ENCODE measurements around the gene RAC3.

DNA sequence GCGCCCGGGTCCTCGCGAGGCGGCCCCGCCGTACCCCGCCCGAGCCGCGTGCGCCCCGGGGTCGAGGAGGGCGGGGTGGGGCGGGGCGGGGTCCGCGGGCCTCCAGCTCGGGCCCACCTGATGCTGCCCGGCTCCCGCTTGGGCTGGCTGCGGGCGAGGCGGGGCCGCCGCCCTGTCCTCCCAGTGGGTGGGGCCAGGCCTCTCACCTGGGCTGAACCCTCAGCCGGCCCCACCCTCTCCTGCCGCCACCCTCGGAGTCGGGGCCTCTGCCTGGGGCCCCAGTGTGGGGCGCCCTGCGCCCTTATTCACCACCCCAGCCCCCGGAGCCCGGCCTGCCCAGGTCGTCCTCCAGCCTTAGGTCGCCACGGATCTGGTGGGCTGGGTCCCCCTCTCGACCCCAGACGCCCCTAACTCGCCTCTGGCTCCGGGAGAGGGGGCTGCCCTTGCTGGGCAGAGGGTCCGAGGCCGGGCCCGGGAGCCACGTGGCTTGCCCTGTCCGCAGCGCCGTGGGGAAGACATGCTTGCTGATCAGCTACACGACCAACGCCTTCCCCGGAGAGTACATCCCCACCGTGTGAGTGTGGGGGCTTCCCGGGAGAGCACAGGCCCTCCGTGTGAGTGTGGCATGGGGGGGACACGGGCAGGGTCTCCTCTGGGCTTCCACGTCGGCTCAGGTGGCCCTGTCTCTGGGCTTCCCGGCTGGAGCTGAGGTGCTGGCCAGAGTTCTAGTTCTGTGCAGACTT is 578 bp downstream of the RAC3 start:
- TF ChIP-seq, protein P1, sequence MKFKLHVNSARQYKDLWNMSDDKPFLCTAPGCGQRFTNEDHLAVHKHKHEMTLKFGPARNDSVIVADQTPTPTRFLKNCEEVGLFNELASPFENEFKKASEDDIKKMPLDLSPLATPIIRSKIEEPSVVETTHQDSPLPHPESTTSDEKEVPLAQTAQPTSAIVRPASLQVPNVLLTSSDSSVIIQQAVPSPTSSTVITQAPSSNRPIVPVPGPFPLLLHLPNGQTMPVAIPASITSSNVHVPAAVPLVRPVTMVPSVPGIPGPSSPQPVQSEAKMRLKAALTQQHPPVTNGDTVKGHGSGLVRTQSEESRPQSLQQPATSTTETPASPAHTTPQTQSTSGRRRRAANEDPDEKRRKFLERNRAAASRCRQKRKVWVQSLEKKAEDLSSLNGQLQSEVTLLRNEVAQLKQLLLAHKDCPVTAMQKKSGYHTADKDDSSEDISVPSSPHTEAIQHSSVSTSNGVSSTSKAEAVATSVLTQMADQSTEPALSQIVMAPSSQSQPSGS (CRISPR knock-in tag; IDR thresholded peaks at IDR 0.05), result no peak
- no peak for TF ChIP-seq GATA2 (CRISPR knock-in tag; IDR thresholded peaks at IDR 0.05)
- TF ChIP-seq, protein P2, sequence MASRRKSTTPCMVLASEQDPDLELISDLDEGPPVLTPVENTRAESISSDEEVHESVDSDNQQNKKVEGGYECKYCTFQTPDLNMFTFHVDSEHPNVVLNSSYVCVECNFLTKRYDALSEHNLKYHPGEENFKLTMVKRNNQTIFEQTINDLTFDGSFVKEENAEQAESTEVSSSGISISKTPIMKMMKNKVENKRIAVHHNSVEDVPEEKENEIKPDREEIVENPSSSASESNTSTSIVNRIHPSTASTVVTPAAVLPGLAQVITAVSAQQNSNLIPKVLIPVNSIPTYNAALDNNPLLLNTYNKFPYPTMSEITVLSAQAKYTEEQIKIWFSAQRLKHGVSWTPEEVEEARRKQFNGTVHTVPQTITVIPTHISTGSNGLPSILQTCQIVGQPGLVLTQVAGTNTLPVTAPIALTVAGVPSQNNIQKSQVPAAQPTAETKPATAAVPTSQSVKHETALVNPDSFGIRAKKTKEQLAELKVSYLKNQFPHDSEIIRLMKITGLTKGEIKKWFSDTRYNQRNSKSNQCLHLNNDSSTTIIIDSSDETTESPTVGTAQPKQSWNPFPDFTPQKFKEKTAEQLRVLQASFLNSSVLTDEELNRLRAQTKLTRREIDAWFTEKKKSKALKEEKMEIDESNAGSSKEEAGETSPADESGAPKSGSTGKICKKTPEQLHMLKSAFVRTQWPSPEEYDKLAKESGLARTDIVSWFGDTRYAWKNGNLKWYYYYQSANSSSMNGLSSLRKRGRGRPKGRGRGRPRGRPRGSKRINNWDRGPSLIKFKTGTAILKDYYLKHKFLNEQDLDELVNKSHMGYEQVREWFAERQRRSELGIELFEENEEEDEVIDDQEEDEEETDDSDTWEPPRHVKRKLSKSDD (conservative IDR thresholded peaks at IDR 0.05; ENCODE audit: low read length), result no peak
- TF ChIP-seq PCBP1 (IDR thresholded peaks at IDR 0.05; ENCODE audit: low read depth, low read length, poor library complexity, severe bottlenecking), result peak; percentile 53
- no peak for TF ChIP-seq SLC30A9 (CRISPR knock-in tag; IDR thresholded peaks at IDR 0.05)
- TF ChIP-seq CEBPB (tag; IDR thresholded peaks at IDR 0.05), result no peak
- TF ChIP-seq POLR2A (conservative IDR thresholded peaks at IDR 0.05), result peak; percentile 74
- peak; percentile 93 for TF ChIP-seq EP400 (IDR thresholded peaks at IDR 0.05)
- TF ChIP-seq, protein P3, sequence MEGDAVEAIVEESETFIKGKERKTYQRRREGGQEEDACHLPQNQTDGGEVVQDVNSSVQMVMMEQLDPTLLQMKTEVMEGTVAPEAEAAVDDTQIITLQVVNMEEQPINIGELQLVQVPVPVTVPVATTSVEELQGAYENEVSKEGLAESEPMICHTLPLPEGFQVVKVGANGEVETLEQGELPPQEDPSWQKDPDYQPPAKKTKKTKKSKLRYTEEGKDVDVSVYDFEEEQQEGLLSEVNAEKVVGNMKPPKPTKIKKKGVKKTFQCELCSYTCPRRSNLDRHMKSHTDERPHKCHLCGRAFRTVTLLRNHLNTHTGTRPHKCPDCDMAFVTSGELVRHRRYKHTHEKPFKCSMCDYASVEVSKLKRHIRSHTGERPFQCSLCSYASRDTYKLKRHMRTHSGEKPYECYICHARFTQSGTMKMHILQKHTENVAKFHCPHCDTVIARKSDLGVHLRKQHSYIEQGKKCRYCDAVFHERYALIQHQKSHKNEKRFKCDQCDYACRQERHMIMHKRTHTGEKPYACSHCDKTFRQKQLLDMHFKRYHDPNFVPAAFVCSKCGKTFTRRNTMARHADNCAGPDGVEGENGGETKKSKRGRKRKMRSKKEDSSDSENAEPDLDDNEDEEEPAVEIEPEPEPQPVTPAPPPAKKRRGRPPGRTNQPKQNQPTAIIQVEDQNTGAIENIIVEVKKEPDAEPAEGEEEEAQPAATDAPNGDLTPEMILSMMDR (IDR thresholded peaks at IDR 0.05 in 2 of 3, conservative IDR thresholded peaks at IDR 0.05 in 1 of 3; ENCODE audit: insufficient read depth in 2 of 3, low read depth in 1 of 3, low read length in 3 of 3), result peak in 1 of 3 experiments; percentile 26; a peak in 2 of 6 replicates
- no peak for TF ChIP-seq RBM22 (IDR thresholded peaks at IDR 0.05; ENCODE audit: low read depth, low read length, poor library complexity, severe bottlenecking)
- no peak for TF ChIP-seq FOS (IDR thresholded peaks at IDR 0.05; ENCODE audit: extremely low read depth, insufficient read length)
- TF ChIP-seq CCAR2 (IDR thresholded peaks at IDR 0.05; ENCODE audit: low read depth, low read length), result no peak
- TF ChIP-seq, protein P4, sequence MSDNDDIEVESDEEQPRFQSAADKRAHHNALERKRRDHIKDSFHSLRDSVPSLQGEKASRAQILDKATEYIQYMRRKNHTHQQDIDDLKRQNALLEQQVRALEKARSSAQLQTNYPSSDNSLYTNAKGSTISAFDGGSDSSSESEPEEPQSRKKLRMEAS (CRISPR knock-in tag; IDR thresholded peaks at IDR 0.05), result peak; percentile 89

Data from K562 (cell line).